Measurements from ENCODE around the gene IDI1.
"Not testable (repeated sequence)": the region's sequence is repeated elsewhere in the genome, so short reads cannot be mapped to it uniquely, and the experiment has no call there.

Gene IDI1

DNA sequence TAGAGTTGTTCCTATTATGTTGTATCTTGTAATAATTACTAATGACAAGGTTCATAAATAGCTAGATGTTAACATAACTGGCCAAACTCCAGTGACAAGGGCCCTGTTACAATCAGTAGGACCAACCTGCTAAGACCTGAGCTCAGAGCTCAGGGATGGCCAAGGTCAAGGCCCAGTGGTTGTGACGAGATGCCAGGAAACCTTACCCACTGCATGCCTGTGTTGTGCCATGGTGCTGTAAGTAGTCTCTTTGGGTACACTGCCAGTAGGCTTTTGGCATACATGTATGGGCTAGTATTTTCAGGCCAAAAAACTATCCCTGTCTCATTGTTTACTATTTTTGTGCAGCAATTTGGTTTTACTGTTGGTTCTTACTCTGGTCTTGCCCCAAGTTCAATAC lies 15.3 kb downstream of the IDI1 start:
- no peak for DNase-seq

GRCh38 chr10:1029838-1030237 lies 19.1 kb downstream of the IDI1 start:
- DNase-seq, result no peak

DNA sequence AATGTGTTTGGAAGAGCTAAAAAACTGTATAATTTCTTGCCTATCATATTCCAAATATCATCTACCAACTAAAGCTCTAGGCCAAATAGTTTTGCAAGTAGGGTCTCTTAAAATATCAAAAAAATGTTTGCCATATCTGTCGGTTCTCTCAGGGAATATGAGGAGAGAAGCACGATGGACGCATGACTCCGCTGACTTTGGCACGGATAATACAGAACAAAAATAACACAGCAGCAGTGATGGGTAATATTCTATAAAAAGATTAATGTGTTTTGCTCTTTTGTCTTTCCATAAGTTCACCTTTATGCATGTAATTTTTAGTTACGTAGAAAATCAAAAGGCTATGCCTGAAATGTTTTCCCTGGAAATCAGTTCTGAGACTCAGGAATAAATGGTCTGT lies 22.3 kb downstream of the IDI1 start:
- DNase-seq, result no peak

DNA sequence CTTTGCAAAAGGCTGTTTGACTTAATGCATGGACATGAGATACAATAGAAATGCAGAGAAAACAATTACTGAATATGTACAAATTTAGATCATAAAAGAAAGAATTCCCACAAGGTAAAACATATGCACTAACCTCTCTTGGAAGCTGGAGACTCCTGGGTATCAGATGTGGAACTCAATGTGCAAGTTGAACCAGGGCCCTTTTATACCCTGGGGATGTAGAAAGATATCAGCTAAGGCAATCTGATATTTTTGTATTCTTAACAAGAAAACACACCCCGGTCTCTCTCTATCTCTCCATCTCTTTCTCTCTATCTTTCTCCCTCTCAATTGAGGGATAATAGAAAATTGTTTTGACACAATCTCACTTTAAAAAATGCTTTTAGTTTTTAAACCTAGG lies 23.2 kb downstream of the IDI1 start, which contains the start of gene IDI2:
Gene IDI2 (minus strand): TSS at position 177 of the 400 bp plus-strand sequence. CDS start 1,136 bp downstream, outside the sequence.
- no peak for DNase-seq

GRCh38 chr10:1024103-1024502 lies 24.8 kb downstream of the IDI1 start:
- no peak for DNase-seq

GRCh38 chr10:1022413-1022812 lies 26.5 kb downstream of the IDI1 start:
- no peak for DNase-seq

DNA sequence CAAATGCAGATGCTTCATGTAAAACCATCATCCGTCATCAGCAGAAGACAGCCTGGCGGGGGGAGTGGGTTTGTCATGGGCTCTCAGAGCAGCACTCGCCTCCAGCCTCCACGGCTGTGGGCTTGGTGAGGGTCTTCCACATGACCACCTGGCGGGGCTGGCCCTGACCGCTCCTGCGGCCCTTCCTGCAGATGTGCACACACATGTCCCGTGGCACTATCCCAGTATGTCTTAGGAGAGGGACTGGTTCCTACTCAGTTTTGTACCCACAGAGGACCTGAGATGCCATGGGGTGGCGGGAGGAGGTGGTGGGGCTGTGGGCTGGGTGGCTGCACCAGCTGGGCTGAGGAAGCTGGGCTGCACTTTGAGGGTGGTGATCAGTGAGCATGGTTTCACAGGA lies 28.0 kb downstream of the IDI1 start:
- DNase-seq, result no peak

DNA sequence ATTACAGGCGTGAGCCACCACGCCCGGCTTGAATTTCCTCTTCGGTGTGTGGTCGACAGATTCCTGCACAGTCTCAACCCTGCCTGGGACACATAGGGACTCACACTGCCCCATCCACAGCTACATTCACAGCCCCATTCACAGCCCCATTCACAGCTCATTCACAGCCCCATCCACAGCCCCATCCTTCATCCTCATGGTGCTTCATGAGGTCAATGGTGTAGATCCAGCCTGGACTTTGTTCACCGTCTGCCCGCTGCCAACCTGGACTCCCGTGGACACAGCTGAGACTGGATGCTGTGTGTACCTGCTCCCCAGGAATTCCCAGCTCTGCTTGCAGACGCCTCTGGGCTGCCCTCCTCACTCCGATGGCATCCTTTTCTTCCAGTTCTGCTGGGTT lies 28.5 kb downstream of the IDI1 start:
- no peak for DNase-seq

GRCh38 chr10:1019362-1019761 lies 29.6 kb downstream of the IDI1 start:
- no peak for DNase-seq

GRCh38 chr10:1015688-1016087 lies 33.2 kb downstream of the IDI1 start:
- no peak for DNase-seq

DNA sequence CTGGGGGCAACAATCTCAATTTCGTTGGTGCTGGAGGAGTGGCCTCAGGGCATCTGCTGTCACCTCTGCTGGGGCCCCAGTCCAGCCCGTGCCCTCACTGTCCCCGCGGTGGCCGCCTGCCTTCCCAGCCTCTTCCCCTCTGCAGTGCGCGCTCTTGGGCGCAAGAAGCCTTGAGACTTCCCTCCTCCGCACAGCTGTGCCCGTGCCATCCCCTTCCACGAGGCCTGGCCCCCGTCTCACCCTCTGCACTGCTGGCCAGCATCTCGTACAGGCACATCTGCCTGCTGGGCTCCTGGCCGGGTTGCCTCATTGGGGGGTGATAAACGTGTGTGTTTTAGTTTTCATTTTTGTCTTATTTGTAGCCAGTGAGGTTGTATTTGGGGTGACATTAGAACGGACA lies 37.2 kb downstream of the IDI1 start:
- no peak for DNase-seq

- no peak for DNase-seq
These were observed 38.2 kb downstream of the IDI1 start for GRCh38 chr10:1010703-1011102.

DNA sequence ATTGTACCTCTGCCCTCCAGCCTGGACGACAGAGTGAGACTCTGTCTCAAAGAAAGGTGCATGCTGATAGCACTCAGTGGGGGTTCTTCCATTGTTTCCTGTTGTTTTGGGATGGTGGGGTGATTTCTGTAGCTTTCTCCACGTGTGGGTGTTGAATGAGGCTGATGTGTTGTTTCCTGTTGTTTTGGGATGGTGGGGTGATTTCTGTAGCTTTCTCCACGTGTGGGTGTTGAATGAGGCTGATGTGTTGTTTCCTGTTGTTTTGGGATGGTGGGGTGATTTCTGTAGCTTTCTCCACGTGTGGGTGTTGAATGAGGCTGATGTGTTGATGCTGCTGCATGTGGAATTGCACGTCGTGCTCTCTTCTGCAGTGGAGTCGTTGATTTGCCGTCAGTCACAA lies 39.0 kb downstream of the IDI1 start:
- DNase-seq, result not testable (repeated sequence)

DNA sequence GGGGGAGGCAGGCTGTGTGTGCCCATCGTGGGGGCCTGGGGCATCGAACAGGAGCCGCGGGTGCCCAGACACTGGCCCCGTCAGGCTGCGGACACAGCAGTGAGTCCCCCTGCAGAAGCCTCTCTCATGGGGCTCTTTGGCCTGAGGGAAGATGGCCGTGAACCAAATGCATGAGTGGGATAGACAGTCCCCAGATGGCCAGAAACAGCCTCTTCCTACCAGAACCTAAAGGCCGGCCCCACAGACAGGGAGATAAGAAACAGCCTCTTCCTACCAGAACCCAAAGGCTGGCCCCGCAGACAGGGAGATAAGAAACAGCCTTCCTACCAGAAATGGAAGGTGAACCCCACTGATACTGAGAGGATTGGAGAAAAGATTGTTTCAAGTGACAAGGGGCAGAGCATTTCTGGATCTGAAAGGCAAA lies 39.8 kb downstream of the IDI1 start:
- no peak for DNase-seq

- no peak for DNase-seq
These were observed 41.3 kb downstream of the IDI1 start for GRCh38 chr10:1007583-1007982.

GRCh38 chr10:1006573-1006972 lies 42.3 kb downstream of the IDI1 start:
- no peak for DNase-seq

GRCh38 chr10:1003884-1004670 lies 44.8 kb downstream of the IDI1 start:
- no peak for DNase-seq

DNA sequence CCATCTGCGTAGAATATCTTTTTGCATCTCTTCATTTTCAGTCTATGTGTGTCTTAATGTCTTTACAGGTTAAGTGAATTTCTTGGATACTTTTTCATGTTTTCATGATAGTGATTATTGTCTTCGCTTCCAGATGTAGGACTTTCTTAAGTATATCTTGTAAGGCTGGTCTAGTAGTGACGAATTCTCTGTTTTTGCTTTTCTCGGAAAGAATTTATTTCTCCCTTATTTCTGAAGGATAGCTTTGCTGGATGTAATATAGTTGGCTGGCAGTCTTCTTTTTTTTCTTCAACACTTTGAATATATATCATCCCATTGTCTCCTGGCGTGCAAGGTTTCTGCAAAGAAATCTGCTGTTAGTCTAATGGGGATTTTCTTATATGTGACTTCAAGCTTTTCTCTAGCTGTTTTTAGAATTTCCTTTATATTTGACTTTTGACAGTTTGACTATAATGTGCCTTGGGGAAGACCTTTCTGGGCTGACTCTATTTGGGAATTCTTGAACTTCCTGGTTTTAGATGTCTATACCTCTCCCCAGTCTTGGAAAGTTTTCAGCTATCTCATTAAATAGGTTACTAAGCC lies 46.4 kb downstream of the IDI1 start:
- DNase-seq, result no peak

- DNase-seq, result no peak
These were observed 51.5 kb downstream of the IDI1 start for GRCh38 chr10:997266-998022.

DNA sequence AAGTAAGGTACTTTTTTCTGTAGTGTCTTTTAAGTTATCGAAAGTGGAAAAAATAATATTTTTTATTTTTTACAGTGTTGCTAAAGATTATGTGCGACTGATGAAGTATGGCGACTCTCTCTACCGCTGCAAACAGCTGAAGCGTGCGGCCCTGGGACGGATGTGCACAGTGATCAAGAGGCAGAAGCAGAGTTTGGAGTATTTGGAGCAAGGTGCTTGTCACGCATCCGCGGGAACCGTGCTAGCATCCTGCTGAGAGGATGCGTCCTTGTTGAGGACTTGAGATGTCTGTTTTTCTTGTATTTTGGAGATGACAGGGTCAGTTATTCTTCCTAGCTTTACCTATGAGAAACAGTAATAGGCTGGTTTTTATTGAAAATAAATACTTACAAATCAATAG lies 52.9 kb downstream of the IDI1 start:
- no peak for DNase-seq

DNA sequence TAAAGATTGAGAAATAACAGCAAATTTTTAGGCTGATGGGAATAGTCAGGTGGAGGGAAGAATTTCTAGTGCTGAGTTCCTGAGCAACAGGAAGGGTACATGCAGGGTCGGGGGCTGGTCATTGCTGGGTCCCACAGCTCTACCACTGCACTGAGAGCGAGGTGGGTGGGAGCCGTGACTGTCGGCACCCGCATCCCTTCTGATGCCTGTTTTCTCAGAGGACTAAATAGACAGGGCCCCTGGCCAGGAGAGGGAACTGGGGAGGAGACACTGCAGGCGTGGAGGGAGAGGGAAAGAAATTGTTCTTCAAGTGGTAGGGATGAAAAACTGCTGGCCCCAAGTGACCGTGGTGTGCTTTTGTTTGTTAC lies 53.4 kb downstream of the IDI1 start:
- no peak for DNase-seq

DNA sequence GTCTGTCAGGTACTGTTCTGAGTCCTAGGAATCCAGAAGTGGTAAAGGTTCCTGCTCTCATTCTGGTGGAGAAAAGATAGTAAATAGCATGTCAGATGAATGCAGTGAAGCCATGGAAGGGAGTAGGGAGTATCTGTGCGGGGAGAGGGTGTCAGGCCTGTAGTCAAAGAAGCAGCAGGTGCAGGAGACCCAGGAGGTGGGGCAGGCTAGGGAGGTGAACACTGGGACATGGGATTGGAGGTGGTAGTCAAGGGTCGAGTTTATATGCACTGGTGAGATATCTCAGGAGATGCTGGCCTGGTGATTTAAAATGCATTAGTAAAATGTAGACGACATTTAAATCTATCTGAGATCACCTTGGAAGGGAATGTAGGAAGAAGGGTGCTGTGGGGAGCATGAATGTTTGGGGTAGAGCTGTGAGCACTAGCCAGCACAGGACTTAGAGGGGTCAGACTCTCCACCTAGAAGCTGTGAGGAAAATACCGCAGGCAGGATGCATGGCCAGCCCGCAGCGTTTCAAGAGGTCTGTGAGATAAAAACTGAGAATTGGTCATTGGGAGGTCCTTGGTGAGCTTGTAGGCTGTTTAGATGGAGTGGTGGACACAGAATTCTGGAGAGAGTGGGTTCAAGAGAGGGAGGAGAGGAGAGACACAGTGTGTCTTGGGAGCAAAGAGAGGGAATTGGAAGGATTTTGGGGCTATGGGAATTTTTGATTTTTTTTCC lies 53.9 kb downstream of the IDI1 start:
- DNase-seq, result no peak

DNA sequence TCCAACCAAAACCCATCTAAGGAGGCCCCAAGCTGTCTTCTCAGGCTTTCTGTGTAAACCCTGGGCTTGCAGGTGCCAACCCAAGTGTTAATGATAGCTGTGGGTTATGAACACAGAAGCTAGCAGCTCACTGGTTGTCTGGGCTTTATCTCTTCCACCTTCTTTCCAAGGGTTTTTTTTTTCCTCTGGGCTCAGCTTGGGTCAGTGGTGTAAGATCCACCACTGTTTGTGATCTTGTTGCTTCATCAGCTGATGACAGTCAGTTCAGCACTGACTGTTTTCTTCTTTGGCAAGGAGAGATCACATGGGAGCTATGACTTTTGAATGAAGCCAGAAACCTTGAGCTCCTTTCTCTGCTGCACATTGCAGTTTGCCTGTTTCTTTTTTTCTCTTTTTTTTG lies 56.0 kb downstream of the IDI1 start:
- no peak for DNase-seq

Data from RPMI8226 (cell line).